NCI-H1694 (cell line): Measurements from ENCODE around the gene RNPEP.
"Not testable (repeated sequence)": the region's sequence is repeated elsewhere in the genome, so short reads cannot be mapped to it uniquely, and the experiment has no call there.

Experiments used
- DNase-seq: peaks from one replicate; lab custom pipeline; 2025; lab: John Stamatoyannopoulos, UW

Gene RNPEP

GRCh38 chr1:202011994-202012393 lies 29.5 kb downstream of the RNPEP start:
- DNase-seq, result no peak

GRCh38 chr1:202012544-202013478 lies 30.4 kb downstream of the RNPEP start:
- DNase-seq, result no peak

GRCh38 chr1:202013603-202014002 lies 31.2 kb downstream of the RNPEP start:
- no peak for DNase-seq

GRCh38 chr1:202014060-202014459 lies 31.6 kb downstream of the RNPEP start:
- DNase-seq, result no peak

- no peak for DNase-seq
Measured at GRCh38 chr1:202014915-202015661, 32.6 kb downstream of the RNPEP start.

GRCh38 chr1:202015662-202015937 lies 33.2 kb downstream of the RNPEP start:
- no peak for DNase-seq

GRCh38 chr1:202016022-202016810 lies 33.8 kb downstream of the RNPEP start:
- no peak for DNase-seq

GRCh38 chr1:202016811-202017748 lies 34.6 kb downstream of the RNPEP start:
- no peak for DNase-seq

- DNase-seq, result no peak
Measured at GRCh38 chr1:202017749-202018467, 35.5 kb downstream of the RNPEP start.

- no peak for DNase-seq
Measured at GRCh38 chr1:202018468-202019234, 36.2 kb downstream of the RNPEP start.

GRCh38 chr1:202019235-202019558 lies 36.7 kb downstream of the RNPEP start:
- not testable (repeated sequence) for DNase-seq

GRCh38 chr1:202023001-202023433 lies 40.6 kb downstream of the RNPEP start:
- no peak for DNase-seq

GRCh38 chr1:202029171-202029665 lies 46.8 kb downstream of the RNPEP start:
- DNase-seq, result no peak

- no peak for DNase-seq
Measured at GRCh38 chr1:202029727-202030126, 47.3 kb downstream of the RNPEP start.

- no peak for DNase-seq
Measured at GRCh38 chr1:202031796-202032195, 49.3 kb downstream of the RNPEP start.

- DNase-seq, result no peak
Measured at GRCh38 chr1:202034149-202034682, 51.8 kb downstream of the RNPEP start.

- no peak for DNase-seq
Measured at GRCh38 chr1:202034683-202035462, 52.4 kb downstream of the RNPEP start.

GRCh38 chr1:202036595-202037387 lies 54.3 kb downstream of the RNPEP start:
- DNase-seq, result no peak
